ENCODE results near the gene LIM2. TPM values are rescaled to one million over a fixed set of nuclear protein-coding genes. Genes with fewer than 3 reads are reported as not detected.

Gene LIM2
- total and polyA plus RNA-seq, 2 of the 8 experiments (the other 6 are each of a cell fraction or from before 2014, with no cell fraction given), result not detected

GRCh38 chr19:51347209-51347928 lies 40.4 kb downstream of the LIM2 start:
- Histone ChIP-seq H2AK5ac (ENCODE audit: low read depth, low read length) (no peak overlapping the region), H3K4ac (replicated peaks; ENCODE audit: insufficient read length, low read depth, low read length) (no peak overlapping the region), H3K56ac (replicated peaks; ENCODE audit: insufficient read length, low read depth, low read length) (no peak overlapping the region), H3K9me3 (ENCODE audit: insufficient read depth in 2 of 2, low read depth in 1 of 2, low read length in 1 of 2) (no peaks in the 10 kb centered on the region), H3K79me2 (ENCODE audit: control insufficient read depth in 1 of 2, insufficient read depth in 2 of 2, low read length in 2 of 2) (no peaks in the 10 kb centered on the region), H3K9ac (replicated peaks in 1 of 4; ENCODE audit: extremely low read depth in 1 of 4, low read depth in 3 of 4, low read length in 3 of 4) (no peak overlapping the region), H3K23ac (ENCODE audit: insufficient read length) (no peak overlapping the region), H3K23me2 (ENCODE audit: low read depth, low read length) (0 out of 2 replicates have a peak, but pooled peaks cover 1% of the 10 kb centered on the region), H3K4me2 (ENCODE audit: insufficient read depth in 1 of 2, low read depth in 2 of 2, low read length in 2 of 2) (no peak overlapping the region; a peak in 1 of 4 replicates), H4K20me1 (replicated peaks in 1 of 2; ENCODE audit: control insufficient read depth in 1 of 2, insufficient read depth in 2 of 2, low read length in 2 of 2) (peaks cover 0 to 3% of the 10 kb centered on the region in 2 experiments), H2BK5ac (ENCODE audit: low read depth, low read length) (no peak overlapping the region), H3K4me3 (ENCODE audit: extremely low read depth in 1 of 4, insufficient read depth in 2 of 4, low read depth in 3 of 4, low read length in 4 of 4) (no peak overlapping the region), H2BK15ac (ENCODE audit: low read length) (no peak overlapping the region), H2BK120ac (replicated peaks; ENCODE audit: low read depth, low read length) (no peak overlapping the region), H3K79me1 (ENCODE audit: low read depth, low read length) (no peaks in the 10 kb centered on the region), H3K27me3 (replicated peaks in 1 of 4; ENCODE audit: control insufficient read depth in 3 of 4, extremely low read depth in 1 of 4, insufficient read depth in 3 of 4, low read length in 3 of 4) (no peaks in the 10 kb centered on the region; a peak in 1 of 7 replicates), H2BK12ac (ENCODE audit: low read depth, low read length) (no peak overlapping the region), H4K8ac (ENCODE audit: extremely low read depth, insufficient read depth, low read length) (no peak overlapping the region), H3K18ac (ENCODE audit: extremely low read depth, low read length) (no peak overlapping the region), H2BK20ac (ENCODE audit: low read length) (no peak overlapping the region), H4K91ac (replicated peaks; ENCODE audit: insufficient read length, low read length) (no peak overlapping the region), H3K36me3 (ENCODE audit: control insufficient read depth in 2 of 4, insufficient read depth in 4 of 4, low read length in 3 of 4) (no peaks in the 10 kb centered on the region; a peak in 1 of 8 replicates), H3K14ac (ENCODE audit: insufficient read length) (no peak overlapping the region), H2AFZ (ENCODE audit: low read length) (no peak overlapping the region), H4K5ac (ENCODE audit: insufficient read length, low read depth, low read length) (no peak overlapping the region), H3K27ac (ENCODE audit: low read depth, low read length) (no peak overlapping the region), H3K4me1 (replicated peaks in 1 of 4; ENCODE audit: control insufficient read depth in 3 of 4, insufficient read depth in 4 of 4, low read length in 3 of 4) (peaks cover 0 to 7% (median 5%) of the 10 kb centered on the region in 4 experiments; a peak in 6 of 7 replicates)
- FAIRE-seq (no peak), DNase-seq (ENCODE audit: low read depth in 1 of 2, low spot score in 2 of 2) (no peak)
- CTCF ChIA-PET (ENCODE audit: partially characterized antibody), result interaction anchor here (0.9 to 2.0 kb wide), 4 partner anchors 12 to 167 kb away, joined by 3 to 6 read pairs (median 6); no protein-coding TSS in a partner anchor
- POLR2A ChIA-PET (ENCODE audit: partially characterized antibody), result interaction anchor here (0.6 kb wide), 1 partner anchor 543 kb away, joined by 3 read pairs; no protein-coding TSS in a partner anchor
- no peak for TF ChIP-seq CBX8 (IDR thresholded peaks at IDR 0.05; ENCODE audit: borderline replicate concordance, low read depth, low read length)
- TF ChIP-seq POU5F1 (IDR thresholded peaks at IDR 0.05; ENCODE audit: low read depth, low read length), result no peak
- no peak for TF ChIP-seq JUND (IDR thresholded peaks at IDR 0.05; ENCODE audit: low read length)
- WGBS, 2 experiments (ENCODE audit: extremely low coverage in 1 of 2, insufficient coverage in 1 of 2, insufficient read length in 1 of 2, insufficient replicate concordance in 2 of 2, low coverage in 1 of 2, low lambda C conversion rate in 2 of 2, missing lambda C conversion rate in 1 of 2), result 83% methylated on average over 10 of the region's 10 CpGs; no CpG with 5 or more reads in 1 of the 2 experiments

All from H1 (cell line).